PC-9 (cell line): Measurements from ENCODE around the gene NLK. TPM values are rescaled to one million over a fixed set of nuclear protein-coding genes. Genes with fewer than 3 reads are reported as not detected.

Source experiments
- BruUV-seq: library from RNA; stranded (reverse); fragments of 400-500 nt; replicated peaks from 2 replicates; lab custom pipeline; 2021; lab: Mats Ljungman, UMichigan
- CTCF ChIA-PET: fragments of 300-600 bp; sonication (Branson Sonifier 250); formaldehyde crosslinking; loops from one replicate; lab custom pipeline; 2022; ENCODE audit warnings: antibody characterized with exemption; lab: Charles Lee
- POLR2A ChIA-PET: fragments of 300-600 bp; sonication (Branson Sonifier 250); formaldehyde crosslinking; loops from one replicate; lab custom pipeline; 2022; ENCODE audit warnings: antibody characterized with exemption; ENCODE audit not compliant: unreplicated experiment; lab: Charles Lee
- DNase-seq, 2 experiments: peaks; one replicate each; pipeline versions ENCODE4 v3.0.0 to v3.0.0-alpha.2; 2015 to 2022; ENCODE audit warnings: mixed read lengths in 1 of 2
- H2AFZ ChIP-seq: fragments of 200-600 bp; sonication (generic); 2 replicates; pipeline ENCODE4 v1.8.1; 2017; ENCODE audit warnings: antibody characterized with exemption
- H3F3A ChIP-seq: fragments of 200-600 bp; sonication (generic); 2 replicates; pipeline ENCODE4 v1.8.1; 2017; ENCODE audit warnings: antibody characterized with exemption, mild to moderate bottlenecking, low read depth; ENCODE audit not compliant: insufficient read depth
- H3K27ac ChIP-seq: fragments of 200-600 bp; sonication (generic); 2 replicates; pipeline ENCODE4 v1.6.1; 2016; ENCODE audit warnings: mixed run types
- H3K27me3 ChIP-seq: fragments of 200-600 bp; sonication (generic); 2 replicates; pipeline ENCODE4 v1.6.1; 2016; ENCODE audit warnings: low read depth, mixed run types; ENCODE audit not compliant: insufficient read depth
- H3K36me3 ChIP-seq: fragments of 200-600 bp; sonication (generic); 2 replicates; pipeline ENCODE4 v1.6.1; 2016; ENCODE audit warnings: low read depth, mixed run types
- H3K4me1 ChIP-seq: fragments of 200-600 bp; sonication (generic); replicated peaks from 2 replicates; pipeline ENCODE4 v1.6.1; 2016; ENCODE audit warnings: mixed run types; ENCODE audit not compliant: insufficient read depth
- H3K4me2 ChIP-seq: fragments of 200-600 bp; sonication (generic); 2 replicates; pipeline ENCODE4 v1.6.1; 2017; ENCODE audit warnings: mixed run types
- H3K4me3 ChIP-seq: fragments of 200-600 bp; sonication (generic); 2 replicates; pipeline ENCODE4 v1.6.1; 2016; ENCODE audit warnings: mixed run types
- H3K79me2 ChIP-seq: fragments of 200-600 bp; sonication (generic); 2 replicates; pipeline ENCODE4 v1.6.1; 2017; ENCODE audit warnings: low read depth, mixed run types
- H3K9me2 ChIP-seq: fragments of 200-600 bp; sonication (generic); 2 replicates; pipeline ENCODE4 v1.8.1; 2017; ENCODE audit warnings: mild to moderate bottlenecking; ENCODE audit not compliant: insufficient read depth
- H3K9me3 ChIP-seq: fragments of 200-600 bp; sonication (generic); 2 replicates; pipeline ENCODE4 v1.8.1; 2016; ENCODE audit warnings: low read depth; ENCODE audit not compliant: insufficient read depth
- H4K20me1 ChIP-seq: fragments of 200-600 bp; sonication (generic); 2 replicates; pipeline ENCODE4 v1.8.1; 2017; ENCODE audit not compliant: insufficient read depth
- CTCF ChIP-seq: fragments of 200-600 bp; sonication (generic); conservative IDR thresholded peaks from 2 replicates; pipeline ENCODE4 v1.6.1; 2017; ENCODE audit warnings: mixed run types, antibody characterized with exemption, mild to moderate bottlenecking, moderate library complexity
- EZH2 ChIP-seq: fragments of 200-600 bp; sonication (generic); IDR thresholded peaks from 2 replicates; pipeline ENCODE4 v1.8.0; 2017; ENCODE audit warnings: antibody characterized with exemption, low read depth
- intact Hi-C: fragments of 100-400 bp; cut with micrococcal nuclease; formaldehyde crosslinking; loops from one replicate; pipeline ENCODE4 v1.10.0; 2022; ENCODE audit not compliant: unreplicated experiment
- total RNA-seq: library from RNA; stranded (reverse); gene quantifications from 2 replicates; pipeline ENCODE4 v1.2.3, GENCODE V29; 2021

NLK gene
- total RNA-seq, 1 experiment from 2014 or later: 20.7 TPM

DNA sequence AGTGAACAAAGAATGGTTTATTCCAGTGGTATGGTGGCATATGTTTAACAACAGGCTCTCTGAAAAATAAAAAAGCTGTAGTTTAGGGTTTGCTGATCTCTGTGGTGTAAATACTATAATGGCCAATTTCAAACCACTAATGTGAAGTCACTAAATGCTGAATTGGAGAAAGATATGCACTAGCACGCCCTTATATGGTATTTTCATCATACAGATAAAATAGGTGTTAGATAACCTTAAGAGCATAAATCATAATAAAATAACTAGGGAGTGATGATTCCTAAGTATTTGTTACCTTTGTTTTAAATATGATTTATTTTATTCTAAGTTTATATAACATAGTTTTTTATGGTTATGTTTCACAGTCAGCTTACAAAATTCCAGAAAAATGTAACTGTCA, 17.2 kb downstream of the NLK start:
- intact Hi-C loops: no loop called here
- peaks cover 14% of the 10 kb centered on the region for H4K20me1 ChIP-seq
- H3K27me3 ChIP-seq: no peaks in the 10 kb centered on the region
- H3K4me3 ChIP-seq: no peak overlapping the region
- H3K36me3 ChIP-seq: no peaks in the 10 kb centered on the region
- no peaks in the 10 kb centered on the region for H3K9me3 ChIP-seq
- ChIA-PET CTCF (interaction anchor here (1.6 kb wide), 1 partner anchor 192 kb away, joined by 4 read pairs; no protein-coding TSS in a partner anchor), POLR2A (no interaction called here)
- no peak overlapping the region for H3K4me2 ChIP-seq
- no TSS peak for BruUV-seq
- H3K9me2 ChIP-seq: no peaks in the 10 kb centered on the region
- H3K27ac ChIP-seq: no peak overlapping the region
- peaks cover 62% of the 10 kb centered on the region for H3K79me2 ChIP-seq
- H3K4me1 ChIP-seq: peaks cover 26% of the 10 kb centered on the region
- no peak overlapping the region for H2AFZ ChIP-seq
- peaks cover 11% of the 10 kb centered on the region; the same call in 1 of the 2 replicates for H3F3A ChIP-seq
- TF ChIP-seq EZH2 (no peak), CTCF (no peak)
- DNase-seq: no peak

GRCh38 chr17:28065706-28066105, 23.2 kb downstream of the NLK start:
- H3K9me2 ChIP-seq: no peaks in the 10 kb centered on the region
- H4K20me1 ChIP-seq: peaks cover 12% of the 10 kb centered on the region; the same call in 1 of the 2 replicates
- H3K4me3 ChIP-seq: no peak overlapping the region
- H3K36me3 ChIP-seq: peaks cover 5% of the 10 kb centered on the region; the same call in 1 of the 2 replicates
- DNase-seq: no peak
- H3K79me2 ChIP-seq: peaks cover 31% of the 10 kb centered on the region
- TF ChIP-seq EZH2: no peak
- TF ChIP-seq CTCF: no peak
- ChIA-PET CTCF (no interaction called here), POLR2A (no interaction called here)
- H3K27ac ChIP-seq: no peak overlapping the region
- no peaks in the 10 kb centered on the region for H3K27me3 ChIP-seq
- H2AFZ ChIP-seq: no peak overlapping the region
- no peak overlapping the region for H3K4me2 ChIP-seq
- H3F3A ChIP-seq: no peaks in the 10 kb centered on the region
- BruUV-seq: no TSS peak
- no peaks in the 10 kb centered on the region for H3K4me1 ChIP-seq
- intact Hi-C loops: no loop called here
- H3K9me3 ChIP-seq: no peaks in the 10 kb centered on the region

DNA sequence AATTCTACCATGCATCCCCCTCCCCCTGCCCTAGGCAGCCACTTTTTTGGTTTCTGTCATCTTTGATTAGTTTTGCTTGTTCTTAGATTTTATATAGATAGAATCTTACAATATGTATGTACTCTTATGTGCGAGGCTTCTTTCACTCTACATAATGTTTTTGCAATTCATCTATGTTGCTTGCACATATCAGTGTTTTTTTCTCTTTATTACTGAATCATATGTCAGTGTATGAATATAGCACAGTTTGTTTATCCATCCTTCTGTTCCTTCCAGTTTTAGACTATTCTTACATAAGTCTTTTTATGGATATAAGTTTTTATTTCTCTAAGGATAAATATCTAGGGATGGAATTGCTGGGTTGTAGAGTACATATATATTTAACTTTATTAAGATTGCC, 26.6 kb downstream of the NLK start:
- ChIA-PET POLR2A (no interaction called here), CTCF (no interaction called here)
- H3K27me3 ChIP-seq: no peaks in the 10 kb centered on the region
- intact Hi-C loops: no loop called here
- no peak overlapping the region for H3K4me3 ChIP-seq
- H3K9me3 ChIP-seq: no peaks in the 10 kb centered on the region; the same call in 1 of the 2 replicates
- BruUV-seq: no TSS peak
- H3K27ac ChIP-seq: no peak overlapping the region
- H3K9me2 ChIP-seq: no peaks in the 10 kb centered on the region
- DNase-seq: no peak
- H3K4me2 ChIP-seq: no peak overlapping the region
- H2AFZ ChIP-seq: no peak overlapping the region
- peaks cover 8% of the 10 kb centered on the region; the same call in 1 of the 2 replicates for H4K20me1 ChIP-seq
- no peaks in the 10 kb centered on the region for H3K4me1 ChIP-seq
- H3F3A ChIP-seq: no peaks in the 10 kb centered on the region
- H3K36me3 ChIP-seq: peaks cover 5% of the 10 kb centered on the region; the same call in 1 of the 2 replicates
- TF ChIP-seq EZH2 (no peak), CTCF (no peak)
- peaks cover 37% of the 10 kb centered on the region for H3K79me2 ChIP-seq
